Endothelial cell of umbilical vein (primary cell): ENCODE data around the gene KCNK15. TPM values are rescaled to one million over a fixed set of nuclear protein-coding genes. Genes with fewer than 3 reads are reported as not detected.

Source experiments
- BruUV-seq: library from RNA; stranded (reverse); fragments of 400-500 nt; replicated peaks from 2 replicates; lab custom pipeline; 2021; lab: Mats Ljungman, UMichigan
- CTCF ChIA-PET: fragments of 300-600, 350-600 bp; sonication (Branson Sonifier 250); formaldehyde crosslinking; loops from one replicate; lab custom pipeline; 2021; ENCODE audit warnings: antibody characterized with exemption, inconsistent platforms; lab: Charles Lee
- POLR2A ChIA-PET: fragments of 300-600, 350-600 bp; sonication (Branson Sonifier 250); formaldehyde crosslinking; loops from one replicate; lab custom pipeline; 2021; ENCODE audit warnings: antibody characterized with exemption, inconsistent platforms; lab: Charles Lee
- DNase-seq: peaks from one replicate; pipeline ENCODE4 v3.0.0-alpha.2; 2011; ENCODE audit warnings: low read depth, low spot score
- FAIRE-seq: peaks from 2 replicates; lab custom pipeline; 2011; peaks lifted over from hg19 to GRCh38; lab: Jason Lieb, UNC
- H2AFZ ChIP-seq: 2 replicates; pipeline ENCODE4 v1.6.0; 2012; ENCODE audit warnings: low read depth, low read length, control low read depth, inconsistent platforms
- H3K27ac ChIP-seq: 2 replicates; pipeline ENCODE4 v1.5.1; 2011; ENCODE audit warnings: low read depth, mild to moderate bottlenecking, control low read depth, low read length, moderate library complexity; ENCODE audit not compliant: insufficient read depth
- H3K27me3 ChIP-seq, 2 experiments: 2 replicates each; pipeline versions ENCODE4 v1.6.0 to v1.6.1; 2011; ENCODE audit warnings: low read length in 2 of 2, mixed read lengths in 1 of 2; ENCODE audit not compliant: control insufficient read depth in 2 of 2, insufficient read depth in 2 of 2
- H3K36me3 ChIP-seq, 2 experiments: 2 replicates in 1 of 2; 3 replicates in 1 of 2; pipeline ENCODE4 v1.5.1; 2011; ENCODE audit warnings: low read length in 2 of 2, mild to moderate bottlenecking in 1 of 2, moderate library complexity in 1 of 2; ENCODE audit not compliant: control insufficient read depth in 2 of 2, insufficient read depth in 2 of 2; ENCODE audit errors: extremely low read depth in 1 of 2
- H3K4me1 ChIP-seq: 3 replicates; pipeline ENCODE4 v1.5.1; 2011; ENCODE audit warnings: mild to moderate bottlenecking, low read length; ENCODE audit not compliant: control insufficient read depth, insufficient read depth; ENCODE audit errors: extremely low read depth
- H3K4me2 ChIP-seq: 2 replicates; pipeline ENCODE4 v1.6.1; 2011; ENCODE audit warnings: low read length, control low read depth, mixed read lengths; ENCODE audit not compliant: insufficient read depth
- H3K4me3 ChIP-seq, 3 experiments: fragments of 200-600 bp in 1 of 3; sonication (generic), shearing (Covaris generic) in 1 of 3; replicated peaks in 1 of 3; 2 replicates each; pipeline ENCODE4 v1.5.1; 2011 to 2016; ENCODE audit warnings: control low read depth in 3 of 3, low read length in 3 of 3, mild to moderate bottlenecking in 2 of 3, inconsistent platforms in 1 of 3, low read depth in 1 of 3, moderate library complexity in 1 of 3; ENCODE audit not compliant: insufficient read depth in 1 of 3
- H3K79me2 ChIP-seq: 2 replicates; pipeline ENCODE4 v1.6.0; 2012; ENCODE audit warnings: low read length, inconsistent platforms; ENCODE audit not compliant: control insufficient read depth, insufficient read depth
- H3K9ac ChIP-seq: replicated peaks from 2 replicates; pipeline ENCODE3; 2011; ENCODE audit warnings: low read length, control low read depth; ENCODE audit not compliant: insufficient read depth; ENCODE audit errors: extremely low read depth
- H3K9me1 ChIP-seq: replicated peaks from 3 replicates; pipeline ENCODE4 v1.6.0; 2011; ENCODE audit warnings: mild to moderate bottlenecking, low read length; ENCODE audit not compliant: control insufficient read depth, insufficient read depth; ENCODE audit errors: extremely low read depth
- H3K9me3 ChIP-seq: replicated peaks from 2 replicates; pipeline ENCODE4 v1.5.1; 2012; ENCODE audit warnings: low read length, inconsistent platforms; ENCODE audit not compliant: control insufficient read depth, insufficient read depth
- H4K20me1 ChIP-seq: replicated peaks from 2 replicates; pipeline ENCODE3; 2011; ENCODE audit warnings: mild to moderate bottlenecking, low read length; ENCODE audit not compliant: control insufficient read depth, insufficient read depth; ENCODE audit errors: extremely low read depth
- CTCF ChIP-seq, 2 donors: IDR thresholded peaks; 1 replicate in 1 of 2; 2 replicates in 1 of 2; pipeline ENCODE4 v1.5.1; 2011; ENCODE audit warnings: low read length in 2 of 2, mild to moderate bottlenecking in 2 of 2, moderate library complexity in 2 of 2, control low read depth in 1 of 2, inconsistent platforms in 1 of 2, low read depth in 1 of 2; ENCODE audit not compliant: insufficient read depth in 1 of 2; ENCODE audit errors: extremely low read depth in 1 of 2
- EZH2 ChIP-seq: IDR thresholded peaks from 2 replicates; pipeline ENCODE4 v1.6.1; 2012; ENCODE audit warnings: borderline replicate concordance, low read depth, mild to moderate bottlenecking, moderate library complexity, low read length, inconsistent platforms; ENCODE audit not compliant: severe bottlenecking
- FOS ChIP-seq: IDR thresholded peaks from 2 replicates; pipeline ENCODE4 v1.6.1; 2011; ENCODE audit warnings: mild to moderate bottlenecking, low read length, moderate library complexity, borderline replicate concordance; ENCODE audit not compliant: insufficient read depth
- GATA2 ChIP-seq: IDR thresholded peaks from 2 replicates; pipeline ENCODE4 v1.7.0; 2011; ENCODE audit warnings: low read depth, mild to moderate bottlenecking, moderate library complexity, mixed read lengths, low read length; ENCODE audit not compliant: insufficient read length, insufficient read depth
- JUN ChIP-seq: IDR thresholded peaks from 2 replicates; pipeline ENCODE4 v1.6.1; 2011; ENCODE audit warnings: borderline replicate concordance, low read depth; ENCODE audit not compliant: insufficient read length, insufficient read depth
- MAX ChIP-seq: IDR thresholded peaks from 2 replicates; pipeline ENCODE4 v1.6.1; 2011; ENCODE audit not compliant: insufficient read depth, insufficient read length
- MYC ChIP-seq: IDR thresholded peaks from one replicate; pipeline ENCODE4 v1.6.1; 2011; ENCODE audit warnings: mild to moderate bottlenecking, low read depth, low read length
- POLR2A ChIP-seq: IDR thresholded peaks from 2 replicates; pipeline ENCODE4 v1.6.1; 2012; ENCODE audit warnings: low read depth, mild to moderate bottlenecking, control low read depth, low read length
- POLR2AphosphoS5 ChIP-seq: IDR thresholded peaks from 2 replicates; pipeline ENCODE4 v1.6.1; 2012; ENCODE audit warnings: low read depth, mild to moderate bottlenecking, control low read depth, low read length, moderate library complexity; ENCODE audit not compliant: insufficient read depth
- dilution Hi-C: fragments of 300-500 bp; cut with MboI; formaldehyde crosslinking; loops from one replicate; pipeline ENCODE4 v1.15.0; 2019; ENCODE audit warnings: low sequenced_read_pairs; ENCODE audit not compliant: extremely low pct_ligation_motif_present
- intact Hi-C: fragments of 100-400 bp; cut with micrococcal nuclease; formaldehyde crosslinking; loops from one replicate; pipeline ENCODE4 v1.10.0; 2022
- polyA plus RNA-seq, 4 experiments: library from polyadenylated mRNA; depleted of rRNA in 3 of 4; stranded (reverse) in 3 of 4; unstranded in 1 of 4; fragments of >200 nt; gene quantifications; 2 replicates each; pipeline versions ENCODE4 v1.2.1 to v1.2.3, GENCODE V29; 2011 to 2012; ENCODE audit warnings: missing spikeins in 1 of 4
- total RNA-seq: library from RNA; stranded (reverse); gene quantifications from 2 replicates; pipeline ENCODE4 v1.2.3, GENCODE V29; 2021

Gene KCNK15
- total and polyA plus RNA-seq, 2 donors (not counting 3 experiments of a cell fraction or from before 2014, with no cell fraction given), result 0.06 TPM; not detected in 1

- FAIRE-seq, result no peak
- Histone ChIP-seq H3K27me3 (no peaks in the 10 kb centered on the region), H3K9ac (no peak overlapping the region), H3K4me3 (no peak overlapping the region), H4K20me1 (no peaks in the 10 kb centered on the region), H3K9me1 (no peaks in the 10 kb centered on the region), H3K4me1 (peaks cover 13% of the 10 kb centered on the region), H2AFZ (no peak overlapping the region), H3K79me2 (no peaks in the 10 kb centered on the region), H3K4me2 (no peak overlapping the region), H3K36me3 (no peaks in the 10 kb centered on the region), H3K27ac (no peak overlapping the region), H3K9me3 (no peaks in the 10 kb centered on the region)
- TF ChIP-seq CTCF (IDR thresholded peaks at IDR 0.05; ENCODE audit: extremely low read depth in 1 of 2, insufficient read depth in 1 of 2, low read depth in 1 of 2, low read length in 2 of 2), result no peak
- TF ChIP-seq POLR2A, result no peak
- TF ChIP-seq POLR2AphosphoS5, result no peak
- TF ChIP-seq MYC, result no peak
- no peak for TF ChIP-seq EZH2
- no peak for TF ChIP-seq JUN
- TF ChIP-seq MAX, result no peak
- no peak for TF ChIP-seq GATA2
- no peak for TF ChIP-seq FOS
- POLR2A ChIA-PET, result no interaction called here
- BruUV-seq, result no TSS peak
- CTCF ChIA-PET, result interaction anchor here (0.8 to 2.2 kb wide), 6 partner anchors 8 to 27 kb away, joined by 3 to 9 read pairs (median 4); partner anchors contain the start of gene CCN5
- dilution Hi-C loops (no loop called here), intact Hi-C loops (no loop called here)
- no peak for DNase-seq
These were observed 39.2 kb upstream of the KCNK15 start for GRCh38 chr20:44706301-44707017.
